Midbrain (tissue), 1 donor: ENCODE measurements around the gene LRRC51.

ENCODE experiments used
- DNase-seq: peaks from one replicate; lab custom pipeline; 2025; lab: John Stamatoyannopoulos, UW

LRRC51 gene

GRCh38 chr11:72080326-72081183, at the start of gene LRRC51, which contains the start of gene NUMA1:
Gene LRRC51 (plus strand): TSS chr11:72080850. CDS start chr11:72089084, 8,234 bp downstream.
Gene NUMA1 (minus strand): TSS chr11:72080542. CDS start chr11:72035943, 44,599 bp downstream.
- peak; percentile 99 for DNase-seq

GRCh38 chr11:72036687-72037086, 44.0 kb upstream of the LRRC51 start:
- no peak for DNase-seq

- no peak for DNase-seq
Measured at GRCh38 chr11:72037554-72038311, 42.9 kb upstream of the LRRC51 start.

GRCh38 chr11:72038491-72038890, 42.2 kb upstream of the LRRC51 start:
- DNase-seq: peak; percentile 76

- peak; percentile 38 for DNase-seq
Measured at GRCh38 chr11:72039031-72039855, 41.4 kb upstream of the LRRC51 start.

- peak; percentile 51 for DNase-seq
Measured at GRCh38 chr11:72039856-72040401, 40.7 kb upstream of the LRRC51 start.

GRCh38 chr11:72040491-72041363, 39.9 kb upstream of the LRRC51 start:
- DNase-seq: peak; percentile 94

- peak; percentile 83 for DNase-seq
Measured at GRCh38 chr11:72041364-72042063, 39.1 kb upstream of the LRRC51 start.

- no peak for DNase-seq
Measured at GRCh38 chr11:72042064-72042745, 38.4 kb upstream of the LRRC51 start.

GRCh38 chr11:72045849-72046248, 34.8 kb upstream of the LRRC51 start:
- DNase-seq: peak; percentile 27

GRCh38 chr11:72048766-72049460, 31.7 kb upstream of the LRRC51 start:
- DNase-seq: peak; percentile 21

GRCh38 chr11:72058416-72059034, 22.1 kb upstream of the LRRC51 start:
- no peak for DNase-seq

GRCh38 chr11:72061739-72062396, 18.8 kb upstream of the LRRC51 start:
- DNase-seq: no peak

- DNase-seq: no peak
Measured at GRCh38 chr11:72066855-72067254, 13.8 kb upstream of the LRRC51 start.

GRCh38 chr11:72067266-72067665, 13.4 kb upstream of the LRRC51 start:
- DNase-seq: no peak

- no peak for DNase-seq
Measured at GRCh38 chr11:72067676-72068075, 13.0 kb upstream of the LRRC51 start.

- DNase-seq: no peak
Measured at GRCh38 chr11:72069200-72069599, 11.4 kb upstream of the LRRC51 start.

- peak; percentile 34 for DNase-seq
Measured at GRCh38 chr11:72069787-72070251, 10.8 kb upstream of the LRRC51 start.
